NB4 (cell line): Measurements from ENCODE around the gene SMIM21.

Source experiments
- MYC ChIP-seq: IDR thresholded peaks from 2 replicates; pipeline ENCODE4 v1.6.1; 2011; ENCODE audit warnings: low read depth, low read length
- POLR2A ChIP-seq: IDR thresholded peaks from 2 replicates; pipeline ENCODE4 v1.6.1; 2011; ENCODE audit warnings: mild to moderate bottlenecking; ENCODE audit not compliant: insufficient read length; ENCODE audit errors: extremely low read depth
- TF ChIP-seq, protein P1 (sequence below): IDR thresholded peaks from one replicate; pipeline ENCODE4 v1.5.1; 2012; ENCODE audit warnings: low read depth, low read length
- TF ChIP-seq, protein P2 (sequence below): IDR thresholded peaks from 2 replicates; pipeline ENCODE4 v1.6.1; 2011; ENCODE audit warnings: low read depth, low read length

DNA sequence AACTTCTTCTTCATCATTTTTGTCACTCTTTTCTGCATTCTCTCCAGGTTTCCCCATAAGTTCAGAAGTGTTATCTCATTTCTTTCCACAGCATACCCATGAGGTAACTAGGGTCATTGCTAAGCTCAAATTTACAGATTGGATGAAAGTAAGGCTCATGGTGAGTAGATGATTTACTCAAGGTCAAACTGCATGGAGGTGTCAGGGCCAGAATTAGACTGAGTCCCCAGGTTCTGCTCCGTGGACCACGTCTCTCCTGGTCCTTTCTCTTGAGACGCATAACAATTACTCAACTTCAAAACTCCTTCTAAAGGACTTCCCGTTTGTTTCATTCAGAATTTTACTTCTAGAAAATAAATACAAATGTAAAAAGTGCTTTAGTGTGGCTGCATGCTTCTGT lies 43.4 kb downstream of the SMIM21 start:
- TF ChIP-seq POLR2A: no peak
- TF ChIP-seq, protein P1, sequence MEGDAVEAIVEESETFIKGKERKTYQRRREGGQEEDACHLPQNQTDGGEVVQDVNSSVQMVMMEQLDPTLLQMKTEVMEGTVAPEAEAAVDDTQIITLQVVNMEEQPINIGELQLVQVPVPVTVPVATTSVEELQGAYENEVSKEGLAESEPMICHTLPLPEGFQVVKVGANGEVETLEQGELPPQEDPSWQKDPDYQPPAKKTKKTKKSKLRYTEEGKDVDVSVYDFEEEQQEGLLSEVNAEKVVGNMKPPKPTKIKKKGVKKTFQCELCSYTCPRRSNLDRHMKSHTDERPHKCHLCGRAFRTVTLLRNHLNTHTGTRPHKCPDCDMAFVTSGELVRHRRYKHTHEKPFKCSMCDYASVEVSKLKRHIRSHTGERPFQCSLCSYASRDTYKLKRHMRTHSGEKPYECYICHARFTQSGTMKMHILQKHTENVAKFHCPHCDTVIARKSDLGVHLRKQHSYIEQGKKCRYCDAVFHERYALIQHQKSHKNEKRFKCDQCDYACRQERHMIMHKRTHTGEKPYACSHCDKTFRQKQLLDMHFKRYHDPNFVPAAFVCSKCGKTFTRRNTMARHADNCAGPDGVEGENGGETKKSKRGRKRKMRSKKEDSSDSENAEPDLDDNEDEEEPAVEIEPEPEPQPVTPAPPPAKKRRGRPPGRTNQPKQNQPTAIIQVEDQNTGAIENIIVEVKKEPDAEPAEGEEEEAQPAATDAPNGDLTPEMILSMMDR: no peak
- TF ChIP-seq, protein P2, sequence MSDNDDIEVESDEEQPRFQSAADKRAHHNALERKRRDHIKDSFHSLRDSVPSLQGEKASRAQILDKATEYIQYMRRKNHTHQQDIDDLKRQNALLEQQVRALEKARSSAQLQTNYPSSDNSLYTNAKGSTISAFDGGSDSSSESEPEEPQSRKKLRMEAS: no peak
- no peak for TF ChIP-seq MYC
